Measurements from ENCODE around the gene CCDC27. TPM values are rescaled to one million over a fixed set of nuclear protein-coding genes. Genes with fewer than 3 reads are reported as not detected.

The CCDC27 gene
- total RNA-seq, 1 experiment from 2014 or later = not detected

DNA sequence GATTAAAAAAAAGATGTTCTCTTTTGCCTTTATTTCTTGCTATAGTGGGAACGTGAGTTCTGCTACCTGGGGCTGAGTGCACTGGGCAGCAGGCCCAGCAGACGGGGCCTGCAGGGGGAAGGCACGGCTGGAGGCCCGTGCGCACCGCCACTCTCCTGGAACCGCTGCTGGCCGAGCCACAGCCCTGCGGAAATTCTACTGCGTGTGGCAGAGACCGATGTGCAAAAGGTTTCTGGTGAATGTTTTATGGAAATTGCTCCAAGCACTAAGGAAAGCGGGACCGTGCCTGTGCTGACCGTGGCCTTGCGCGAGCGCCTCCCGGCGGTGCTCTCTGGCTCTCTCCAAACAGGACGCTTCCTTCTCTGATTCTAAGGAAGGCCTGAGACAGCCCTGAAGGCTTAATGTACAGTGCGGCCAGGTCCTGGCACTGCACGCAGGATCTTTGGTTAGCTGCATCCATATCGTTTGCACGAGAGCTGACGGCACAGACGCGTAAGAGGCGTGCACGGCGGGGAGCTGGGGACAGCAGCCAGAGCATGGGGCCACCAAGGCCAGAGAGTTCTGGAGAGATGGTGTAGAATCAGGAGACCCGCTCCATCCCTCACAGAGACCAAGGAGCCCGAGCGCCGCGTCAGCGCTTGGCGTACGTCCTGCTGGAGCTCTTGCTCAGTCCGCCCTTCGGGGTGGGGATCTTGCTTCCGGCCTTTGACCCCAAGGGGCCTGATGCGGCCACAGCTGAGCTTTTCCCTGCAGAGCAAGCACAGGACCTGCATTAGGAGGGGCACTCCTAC lies 62.7 kb downstream of the CCDC27 start:
- H3K27me3 ChIP-seq (ENCODE audit: control insufficient read depth, insufficient read depth, low read length) = no peaks in the 10 kb centered on the region
- in situ Hi-C loops (cut with HindIII; ENCODE audit: low pct_unique_long_range_greater_than_20kb, low sequenced_read_pairs) = no loop called here
- intact Hi-C loops (cut with micrococcal nuclease; ENCODE audit: unreplicated experiment) = no loop called here
- H3K4me3 ChIP-seq (ENCODE audit: low read depth in 2 of 2, low read length in 2 of 2) = no peak overlapping the region
- no peaks in the 10 kb centered on the region for H3K9me3 ChIP-seq (ENCODE audit: control insufficient read depth, insufficient read depth, low read depth, low read length)
- BruUV-seq (replicated peaks) = no TSS peak
- ATAC-seq = no peak
- no peak for DNase-seq (ENCODE audit: low read depth, low spot score)
- TF ChIP-seq TCF7L2 (IDR thresholded peaks at IDR 0.05; ENCODE audit: low read depth, low read length) (no peak), POLR2AphosphoS5 (IDR thresholded peaks at IDR 0.05; ENCODE audit: low read depth, low read length) (no peak), SIN3A (IDR thresholded peaks at IDR 0.05; ENCODE audit: borderline replicate concordance, insufficient read depth, low read depth, low read length) (no peak), CTCF (IDR thresholded peaks at IDR 0.05) (no peak)
- TF ChIP-seq, protein P1, sequence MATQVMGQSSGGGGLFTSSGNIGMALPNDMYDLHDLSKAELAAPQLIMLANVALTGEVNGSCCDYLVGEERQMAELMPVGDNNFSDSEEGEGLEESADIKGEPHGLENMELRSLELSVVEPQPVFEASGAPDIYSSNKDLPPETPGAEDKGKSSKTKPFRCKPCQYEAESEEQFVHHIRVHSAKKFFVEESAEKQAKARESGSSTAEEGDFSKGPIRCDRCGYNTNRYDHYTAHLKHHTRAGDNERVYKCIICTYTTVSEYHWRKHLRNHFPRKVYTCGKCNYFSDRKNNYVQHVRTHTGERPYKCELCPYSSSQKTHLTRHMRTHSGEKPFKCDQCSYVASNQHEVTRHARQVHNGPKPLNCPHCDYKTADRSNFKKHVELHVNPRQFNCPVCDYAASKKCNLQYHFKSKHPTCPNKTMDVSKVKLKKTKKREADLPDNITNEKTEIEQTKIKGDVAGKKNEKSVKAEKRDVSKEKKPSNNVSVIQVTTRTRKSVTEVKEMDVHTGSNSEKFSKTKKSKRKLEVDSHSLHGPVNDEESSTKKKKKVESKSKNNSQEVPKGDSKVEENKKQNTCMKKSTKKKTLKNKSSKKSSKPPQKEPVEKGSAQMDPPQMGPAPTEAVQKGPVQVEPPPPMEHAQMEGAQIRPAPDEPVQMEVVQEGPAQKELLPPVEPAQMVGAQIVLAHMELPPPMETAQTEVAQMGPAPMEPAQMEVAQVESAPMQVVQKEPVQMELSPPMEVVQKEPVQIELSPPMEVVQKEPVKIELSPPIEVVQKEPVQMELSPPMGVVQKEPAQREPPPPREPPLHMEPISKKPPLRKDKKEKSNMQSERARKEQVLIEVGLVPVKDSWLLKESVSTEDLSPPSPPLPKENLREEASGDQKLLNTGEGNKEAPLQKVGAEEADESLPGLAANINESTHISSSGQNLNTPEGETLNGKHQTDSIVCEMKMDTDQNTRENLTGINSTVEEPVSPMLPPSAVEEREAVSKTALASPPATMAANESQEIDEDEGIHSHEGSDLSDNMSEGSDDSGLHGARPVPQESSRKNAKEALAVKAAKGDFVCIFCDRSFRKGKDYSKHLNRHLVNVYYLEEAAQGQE (IDR thresholded peaks at IDR 0.05; ENCODE audit: insufficient read depth in 1 of 2, low read depth in 2 of 2, low read length in 1 of 2) = no peak
- ChIA-PET POLR2A (no interaction called here), CTCF (no interaction called here)
- 0 out of 2 replicates have a peak, but pooled peaks cover 4% of the 10 kb centered on the region for H3K4me1 ChIP-seq (ENCODE audit: control insufficient read depth, insufficient read depth, low read length)
- no peak overlapping the region for H3K27ac ChIP-seq (ENCODE audit: low read length)
- no peaks in the 10 kb centered on the region for H3K36me3 ChIP-seq (ENCODE audit: control insufficient read depth, insufficient read depth, low read length)

- intact Hi-C loops (cut with micrococcal nuclease; ENCODE audit: unreplicated experiment) (no loop called here), in situ Hi-C loops (cut with HindIII; ENCODE audit: low pct_unique_long_range_greater_than_20kb, low sequenced_read_pairs) (no loop called here)
- Histone ChIP-seq H3K4me3 (ENCODE audit: low read depth in 2 of 2, low read length in 2 of 2) (no peak overlapping the region), H3K4me1 (ENCODE audit: control insufficient read depth, insufficient read depth, low read length) (0 out of 2 replicates have a peak, but pooled peaks cover 2% of the 10 kb centered on the region), H3K9me3 (ENCODE audit: control insufficient read depth, insufficient read depth, low read depth, low read length) (no peaks in the 10 kb centered on the region), H3K36me3 (ENCODE audit: control insufficient read depth, insufficient read depth, low read length) (no peaks in the 10 kb centered on the region), H3K27me3 (ENCODE audit: control insufficient read depth, insufficient read depth, low read length) (no peaks in the 10 kb centered on the region), H3K27ac (ENCODE audit: low read length) (no peak overlapping the region)
- ChIA-PET POLR2A (interaction anchor here (0.5 kb wide), 1 partner anchor 51 kb away, joined by 3 read pairs; no protein-coding TSS in a partner anchor), CTCF (no interaction called here)
- BruUV-seq (replicated peaks) = no TSS peak
- DNase-seq (ENCODE audit: low read depth, low spot score) (no peak), ATAC-seq (no peak)
- TF ChIP-seq CTCF (IDR thresholded peaks at IDR 0.05) = no peak
- TF ChIP-seq TCF7L2 (IDR thresholded peaks at IDR 0.05; ENCODE audit: low read depth, low read length) = no peak
- TF ChIP-seq SIN3A (IDR thresholded peaks at IDR 0.05; ENCODE audit: borderline replicate concordance, insufficient read depth, low read depth, low read length) = no peak
- TF ChIP-seq, protein P1 (IDR thresholded peaks at IDR 0.05; ENCODE audit: insufficient read depth in 1 of 2, low read depth in 2 of 2, low read length in 1 of 2) = no peak
- TF ChIP-seq POLR2AphosphoS5 (IDR thresholded peaks at IDR 0.05; ENCODE audit: low read depth, low read length) = no peak
Observed at GRCh38 chr1:3816331-3817137, 64.3 kb downstream of the CCDC27 start.
